OCI-LY3 (cell line): ENCODE data around the gene GIMD1.

Experiments
- H2AFZ ChIP-seq: fragments of 200-600, 300-600 bp; shearing (Covaris generic); 2 replicates; pipeline ENCODE4 v1.6.0; 2014; ENCODE audit warnings: antibody characterized with exemption, low read depth, low read length
- H3K27ac ChIP-seq: fragments of 200-600, 300-600 bp; sonication (generic); 2 replicates; pipeline ENCODE4 v1.5.1; 2014; ENCODE audit warnings: mild to moderate bottlenecking, low read length, moderate library complexity, mixed read lengths
- H3K27me3 ChIP-seq: fragments of 200-600, 300-600 bp; sonication (generic); 2 replicates; pipeline ENCODE4 v1.6.1; 2014; ENCODE audit warnings: low read depth, low read length, mixed read lengths
- H3K36me3 ChIP-seq: fragments of 200-600, 300-600 bp; sonication (generic); replicated peaks from 2 replicates; pipeline ENCODE3; 2014; ENCODE audit warnings: low read depth, low read length, mixed read lengths
- H3K4me1 ChIP-seq: fragments of 300-600, 200-600 bp; sonication (generic); 2 replicates; pipeline ENCODE4 v1.6.1; 2014; ENCODE audit warnings: low read length, mixed read lengths
- H3K4me2 ChIP-seq: fragments of 200-600, 300-600 bp; sonication (generic); 2 replicates; pipeline ENCODE4 v1.6.1; 2014; ENCODE audit warnings: low read length, mixed read lengths
- H3K4me3 ChIP-seq: fragments of 300-600, 200-600 bp; sonication (generic); 2 replicates; pipeline ENCODE4 v1.5.1; 2014; ENCODE audit warnings: antibody characterized with exemption, mild to moderate bottlenecking, low read length, moderate library complexity
- H3K79me2 ChIP-seq: fragments of 300-600, 200-600 bp; shearing (Covaris generic); 2 replicates; pipeline ENCODE4 v1.6.1; 2014; ENCODE audit warnings: mild to moderate bottlenecking, low read length, mixed read lengths
- H3K9ac ChIP-seq: fragments of 300-600, 200-600 bp; shearing (Covaris generic); 2 replicates; pipeline ENCODE4 v1.6.0; 2014; ENCODE audit warnings: mild to moderate bottlenecking, low read length, moderate library complexity
- H3K9me3 ChIP-seq: fragments of 200-600, 300-600 bp; shearing (Covaris generic); 2 replicates; pipeline ENCODE4 v1.6.1; 2014; ENCODE audit warnings: low read length, mixed read lengths; ENCODE audit not compliant: insufficient read depth
- H4K20me1 ChIP-seq: fragments of 200-600, 300-600 bp; sonication (generic); 2 replicates; pipeline ENCODE4 v1.6.1; 2016; ENCODE audit warnings: low read length, mixed read lengths; ENCODE audit not compliant: insufficient read depth
- EZH2phosphoT487 ChIP-seq: fragments of 200-600 bp; shearing (Covaris generic); IDR thresholded peaks from 2 replicates; pipeline ENCODE4 v1.6.1; 2018; ENCODE audit warnings: antibody characterized with exemption, mixed run types, low read depth
- TF ChIP-seq, protein P1 (sequence below): fragments of 200-600, 300-600 bp; sonication (generic); IDR thresholded peaks from 2 replicates; pipeline ENCODE4 v1.5.1; 2014; ENCODE audit warnings: antibody characterized with exemption, low read length, low read depth

Gene GIMD1

GRCh38 chr4:106364282-106364681 is 4.3 kb downstream of the GIMD1 start:
- Histone ChIP-seq H3K36me3 (no peaks in the 10 kb centered on the region), H3K9ac (no peak overlapping the region), H3K4me2 (no peak overlapping the region), H3K4me1 (0 out of 2 replicates have a peak, but pooled peaks cover 1% of the 10 kb centered on the region), H3K27me3 (no peaks in the 10 kb centered on the region), H3K79me2 (no peaks in the 10 kb centered on the region), H3K4me3 (no peak overlapping the region), H4K20me1 (no peaks in the 10 kb centered on the region), H3K27ac (no peak overlapping the region), H2AFZ (no peak overlapping the region), H3K9me3 (no peaks in the 10 kb centered on the region)
- TF ChIP-seq, protein P1, sequence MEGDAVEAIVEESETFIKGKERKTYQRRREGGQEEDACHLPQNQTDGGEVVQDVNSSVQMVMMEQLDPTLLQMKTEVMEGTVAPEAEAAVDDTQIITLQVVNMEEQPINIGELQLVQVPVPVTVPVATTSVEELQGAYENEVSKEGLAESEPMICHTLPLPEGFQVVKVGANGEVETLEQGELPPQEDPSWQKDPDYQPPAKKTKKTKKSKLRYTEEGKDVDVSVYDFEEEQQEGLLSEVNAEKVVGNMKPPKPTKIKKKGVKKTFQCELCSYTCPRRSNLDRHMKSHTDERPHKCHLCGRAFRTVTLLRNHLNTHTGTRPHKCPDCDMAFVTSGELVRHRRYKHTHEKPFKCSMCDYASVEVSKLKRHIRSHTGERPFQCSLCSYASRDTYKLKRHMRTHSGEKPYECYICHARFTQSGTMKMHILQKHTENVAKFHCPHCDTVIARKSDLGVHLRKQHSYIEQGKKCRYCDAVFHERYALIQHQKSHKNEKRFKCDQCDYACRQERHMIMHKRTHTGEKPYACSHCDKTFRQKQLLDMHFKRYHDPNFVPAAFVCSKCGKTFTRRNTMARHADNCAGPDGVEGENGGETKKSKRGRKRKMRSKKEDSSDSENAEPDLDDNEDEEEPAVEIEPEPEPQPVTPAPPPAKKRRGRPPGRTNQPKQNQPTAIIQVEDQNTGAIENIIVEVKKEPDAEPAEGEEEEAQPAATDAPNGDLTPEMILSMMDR: no peak
- TF ChIP-seq EZH2phosphoT487: no peak

GRCh38 chr4:106362086-106362825 is 6.3 kb downstream of the GIMD1 start:
- Histone ChIP-seq H3K4me1 (no peaks in the 10 kb centered on the region), H4K20me1 (no peaks in the 10 kb centered on the region), H3K4me2 (no peak overlapping the region), H2AFZ (no peak overlapping the region), H3K27ac (no peak overlapping the region), H3K4me3 (no peak overlapping the region), H3K27me3 (no peaks in the 10 kb centered on the region), H3K9me3 (no peaks in the 10 kb centered on the region), H3K9ac (no peak overlapping the region), H3K79me2 (no peaks in the 10 kb centered on the region), H3K36me3 (no peaks in the 10 kb centered on the region)
- no peak for TF ChIP-seq EZH2phosphoT487
- TF ChIP-seq, protein P1: no peak

DNA sequence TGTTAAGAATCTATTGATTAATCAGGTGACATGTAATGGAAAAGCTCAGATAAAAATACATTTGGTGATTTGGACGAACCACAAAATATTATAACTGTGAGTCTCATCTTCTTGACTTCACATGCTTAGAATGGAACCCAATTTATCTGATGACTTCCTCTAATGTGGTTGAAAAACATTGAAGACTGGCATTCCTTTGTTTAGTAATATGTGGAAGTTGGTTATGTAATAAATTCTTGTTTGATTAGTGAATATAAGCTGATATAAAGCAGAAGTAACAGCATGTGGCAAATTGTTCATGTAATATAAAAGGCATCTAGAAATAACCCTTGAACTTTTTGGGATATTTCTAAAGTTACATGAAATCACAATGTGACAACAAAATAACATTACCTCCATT is 9.7 kb downstream of the GIMD1 start:
- H3K4me1 ChIP-seq: peaks cover 11% of the 10 kb centered on the region
- H3K27me3 ChIP-seq: no peaks in the 10 kb centered on the region
- no peaks in the 10 kb centered on the region for H3K9me3 ChIP-seq
- no peaks in the 10 kb centered on the region for H3K36me3 ChIP-seq
- H3K4me2 ChIP-seq: no peak overlapping the region
- H3K4me3 ChIP-seq: no peak overlapping the region
- H4K20me1 ChIP-seq: no peaks in the 10 kb centered on the region
- H3K27ac ChIP-seq: no peak overlapping the region
- H2AFZ ChIP-seq: no peak overlapping the region
- no peak for TF ChIP-seq EZH2phosphoT487
- TF ChIP-seq, protein P1: no peak
- no peak overlapping the region for H3K9ac ChIP-seq
- no peaks in the 10 kb centered on the region for H3K79me2 ChIP-seq

- H3K4me1 ChIP-seq: peaks cover 11% of the 10 kb centered on the region
- TF ChIP-seq EZH2phosphoT487: no peak
- TF ChIP-seq, protein P1: no peak
- no peak overlapping the region for H2AFZ ChIP-seq
- no peaks in the 10 kb centered on the region for H3K79me2 ChIP-seq
- no peaks in the 10 kb centered on the region for H3K9me3 ChIP-seq
- H3K27me3 ChIP-seq: no peaks in the 10 kb centered on the region
- no peaks in the 10 kb centered on the region for H3K36me3 ChIP-seq
- H4K20me1 ChIP-seq: no peaks in the 10 kb centered on the region
- H3K4me3 ChIP-seq: no peak overlapping the region
- no peak overlapping the region for H3K27ac ChIP-seq
- H3K9ac ChIP-seq: no peak overlapping the region
- H3K4me2 ChIP-seq: no peak overlapping the region
Observed at GRCh38 chr4:106355193-106355592, 13.4 kb downstream of the GIMD1 start.
